GM15510 (cell line): ENCODE data around the gene AK6.

Source experiments
- POLR2A ChIP-seq: IDR thresholded peaks from 3 replicates; pipeline ENCODE4 v1.6.1; 2011; ENCODE audit warnings: borderline replicate concordance; ENCODE audit not compliant: insufficient read length; ENCODE audit errors: extremely low read depth

Gene AK6

DNA sequence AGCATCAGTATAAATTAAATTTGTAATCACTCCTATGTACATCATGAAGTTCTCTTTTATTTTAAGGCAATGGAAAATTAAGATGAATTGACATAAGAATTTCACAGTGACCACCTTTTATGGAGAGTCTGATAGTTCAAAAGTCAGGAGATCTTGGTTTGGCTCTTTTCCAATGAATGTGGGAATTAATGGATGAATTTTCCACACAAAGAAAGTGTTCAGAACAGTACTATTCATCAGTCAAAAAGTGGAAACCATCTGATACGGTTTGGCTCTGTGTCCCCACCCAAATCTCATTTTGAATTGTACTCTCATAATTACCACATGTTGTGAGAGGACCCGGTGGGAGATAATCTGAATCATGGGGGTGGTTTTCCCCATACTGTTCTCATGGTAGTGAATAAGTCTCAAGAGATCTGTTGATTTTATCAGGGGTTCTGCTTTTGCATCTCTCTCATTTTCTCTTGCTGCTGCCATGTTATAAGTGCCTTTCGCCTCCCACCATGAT lies 61.2 kb downstream of the AK6 start:
- TF ChIP-seq POLR2A, result no peak

DNA sequence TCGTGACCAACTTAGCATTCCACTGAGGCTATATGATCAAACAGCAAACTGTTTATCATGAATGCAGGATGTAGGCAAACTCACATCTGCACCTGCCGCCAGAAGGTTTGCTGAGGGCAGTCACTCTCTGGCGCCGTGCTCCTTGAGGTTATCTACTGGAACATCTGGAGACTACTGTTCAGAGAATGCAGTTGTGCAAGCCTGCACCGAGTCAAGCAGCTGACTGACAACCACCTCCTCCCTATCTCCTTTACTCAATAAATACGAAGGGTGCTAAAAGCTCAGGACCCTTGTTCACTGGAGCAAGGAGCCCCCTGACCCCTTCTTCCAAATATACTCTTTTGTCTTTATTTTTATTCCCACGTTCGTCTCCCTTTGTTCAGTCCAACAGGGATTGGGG lies 63.8 kb downstream of the AK6 start:
- TF ChIP-seq POLR2A, result no peak
